Measurements from ENCODE around the gene LTF. TPM values are rescaled to one million over a fixed set of nuclear protein-coding genes. Genes with fewer than 3 reads are reported as not detected.

Gene LTF
- total and polyA plus RNA-seq, 2 donors (not counting 1 experiment from before 2014, with no cell fraction given): 0.22 TPM; not detected in 1

DNA sequence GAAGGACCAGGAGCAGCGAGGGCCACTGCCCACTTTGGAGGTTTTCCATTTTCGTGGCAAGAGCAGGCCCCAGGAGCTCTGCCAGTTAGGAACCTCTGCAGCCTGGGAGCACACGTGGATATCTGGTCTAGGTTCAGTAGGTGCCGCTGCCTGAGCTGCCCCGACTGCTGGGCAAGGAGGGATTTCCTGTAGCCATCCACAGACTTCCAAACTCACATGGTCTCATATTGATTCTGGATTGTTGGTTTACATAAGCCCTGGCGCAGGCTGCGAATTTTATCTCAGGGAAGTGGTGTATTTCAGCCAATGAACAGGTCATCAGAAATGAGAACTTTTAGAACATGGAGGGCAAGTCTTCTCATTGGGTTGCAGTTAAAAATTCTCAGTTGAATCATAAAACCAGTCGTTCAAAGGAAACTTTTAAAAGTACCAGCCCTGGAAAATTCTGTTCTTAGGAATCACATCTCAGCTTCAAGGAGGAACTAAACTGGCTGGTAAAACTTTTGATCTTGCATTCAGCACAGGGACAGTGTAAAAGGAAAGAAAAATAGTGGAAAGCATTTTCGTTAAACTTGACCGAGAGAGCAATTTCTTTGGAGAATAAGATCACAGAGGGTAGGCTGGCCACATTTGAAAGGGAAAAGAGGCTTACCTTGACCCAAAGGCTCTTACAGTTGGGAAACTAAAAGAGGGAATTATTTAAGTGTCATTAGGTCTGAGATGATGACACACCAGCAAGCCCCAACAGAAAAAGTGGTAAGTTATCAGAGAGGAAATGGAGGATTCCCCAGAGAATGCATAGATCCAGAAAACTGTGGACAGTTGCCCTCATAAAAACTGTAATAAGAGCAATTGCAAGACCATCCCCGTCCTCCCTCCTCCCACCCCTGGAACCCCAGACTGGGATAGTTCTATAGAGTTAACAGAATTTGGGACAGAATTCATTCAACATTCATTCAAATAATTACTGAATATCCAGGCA lies 26.7 kb upstream of the LTF start:
- Histone ChIP-seq H3K27ac (ENCODE audit: low read length in 2 of 2) (no peak overlapping the region), H3K9ac (ENCODE audit: low read length) (no peak overlapping the region), H3K9me3 (ENCODE audit: control extremely low read depth in 1 of 3, control insufficient read depth in 2 of 3, insufficient read depth in 1 of 3, low read length in 2 of 3) (no peaks in the 10 kb centered on the region), H4K20me1 (ENCODE audit: control insufficient read depth, insufficient read depth, low read length, poor library complexity, severe bottlenecking) (no peaks in the 10 kb centered on the region), H3K4me3 (ENCODE audit: control extremely low read depth in 1 of 5, extremely low read depth in 1 of 5, insufficient read depth in 1 of 5, low read depth in 2 of 5, low read length in 4 of 5) (no peak overlapping the region), H3K27me3 (replicated peaks in 1 of 4; ENCODE audit: control extremely low read depth in 1 of 4, control insufficient read depth in 3 of 4, insufficient read depth in 4 of 4, low read length in 3 of 4) (peaks cover 0 to 6% (median 4%) of the 10 kb centered on the region in 4 experiments), H3K4me2 (replicated peaks; ENCODE audit: low read depth, low read length, poor library complexity, severe bottlenecking) (no peak overlapping the region), H3K4me1 (ENCODE audit: control insufficient read depth in 2 of 2, insufficient read depth in 2 of 2, low read length in 2 of 2) (peaks cover 10 to 12% of the 10 kb centered on the region in 2 donors), H2AFZ (ENCODE audit: insufficient read depth, low read depth, low read length, poor library complexity, severe bottlenecking) (no peak overlapping the region), H3K79me2 (ENCODE audit: control insufficient read depth, insufficient read depth, low read length) (no peaks in the 10 kb centered on the region), H3K36me3 (replicated peaks in 1 of 2; ENCODE audit: control extremely low read depth in 1 of 2, control insufficient read depth in 1 of 2, extremely low read depth in 1 of 2, insufficient read depth in 2 of 2, low read length in 1 of 2) (no peaks in the 10 kb centered on the region)
- ChIA-PET CTCF (interaction anchor here (0.7 to 9.1 kb wide), 6 partner anchors 35 to 180 kb away, joined by 3 to 275 read pairs (median 82); no protein-coding TSS in a partner anchor), POLR2A (interaction anchor here (1.2 kb wide), 1 partner anchor 47 kb away, joined by 4 read pairs; no protein-coding TSS in a partner anchor)
- Mint-ChIP-seq H3K9me3 (ENCODE audit: insufficient read depth) (no peaks in the 10 kb centered on the region), H3K4me3 (no peak overlapping the region), H3K27me3 (peaks cover 3% of the 10 kb centered on the region), H3K27ac (no peak overlapping the region), H3K4me1 (peaks cover 12% of the 10 kb centered on the region)
- no peak for ATAC-seq (ENCODE audit: low read depth)
- TF ChIP-seq EZH2 (IDR thresholded peaks at IDR 0.05; ENCODE audit: borderline replicate concordance, insufficient read depth, low read depth, low read length, poor library complexity, severe bottlenecking): no peak
- TF ChIP-seq, protein P1, sequence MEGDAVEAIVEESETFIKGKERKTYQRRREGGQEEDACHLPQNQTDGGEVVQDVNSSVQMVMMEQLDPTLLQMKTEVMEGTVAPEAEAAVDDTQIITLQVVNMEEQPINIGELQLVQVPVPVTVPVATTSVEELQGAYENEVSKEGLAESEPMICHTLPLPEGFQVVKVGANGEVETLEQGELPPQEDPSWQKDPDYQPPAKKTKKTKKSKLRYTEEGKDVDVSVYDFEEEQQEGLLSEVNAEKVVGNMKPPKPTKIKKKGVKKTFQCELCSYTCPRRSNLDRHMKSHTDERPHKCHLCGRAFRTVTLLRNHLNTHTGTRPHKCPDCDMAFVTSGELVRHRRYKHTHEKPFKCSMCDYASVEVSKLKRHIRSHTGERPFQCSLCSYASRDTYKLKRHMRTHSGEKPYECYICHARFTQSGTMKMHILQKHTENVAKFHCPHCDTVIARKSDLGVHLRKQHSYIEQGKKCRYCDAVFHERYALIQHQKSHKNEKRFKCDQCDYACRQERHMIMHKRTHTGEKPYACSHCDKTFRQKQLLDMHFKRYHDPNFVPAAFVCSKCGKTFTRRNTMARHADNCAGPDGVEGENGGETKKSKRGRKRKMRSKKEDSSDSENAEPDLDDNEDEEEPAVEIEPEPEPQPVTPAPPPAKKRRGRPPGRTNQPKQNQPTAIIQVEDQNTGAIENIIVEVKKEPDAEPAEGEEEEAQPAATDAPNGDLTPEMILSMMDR (IDR thresholded peaks at IDR 0.05): no peak
- intact Hi-C loops (cut with micrococcal nuclease): no loop called here
- 93% methylated on average over 8 of the region's 11 CpGs for WGBS (ENCODE audit: insufficient coverage)
- no peak for DNase-seq
